GM18508 (cell line): ENCODE results near the gene FAM210B.
"Not testable (repeated sequence)": the region's sequence is repeated elsewhere in the genome, so short reads cannot be mapped to it uniquely, and the experiment has no call there.

Experiments used
- ATAC-seq: cut with Tn5 transposase; IDR thresholded peaks from one replicate; pipeline ENCODE4 v1.9.1; 2021; ENCODE audit warnings: moderate number of reproducible peaks; ENCODE audit not compliant: insufficient read depth, unreplicated experiment

Gene FAM210B, protein sequence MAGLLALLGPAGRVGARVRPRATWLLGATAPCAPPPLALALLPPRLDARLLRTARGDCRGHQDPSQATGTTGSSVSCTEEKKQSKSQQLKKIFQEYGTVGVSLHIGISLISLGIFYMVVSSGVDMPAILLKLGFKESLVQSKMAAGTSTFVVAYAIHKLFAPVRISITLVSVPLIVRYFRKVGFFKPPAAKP

GRCh38 chr20:56358600-56359211 lies at the start of gene FAM210B:
FAM210B (plus strand) TSS chr20:56358974; CDS start chr20:56359006, 32 bp downstream.
- no peak for ATAC-seq

DNA sequence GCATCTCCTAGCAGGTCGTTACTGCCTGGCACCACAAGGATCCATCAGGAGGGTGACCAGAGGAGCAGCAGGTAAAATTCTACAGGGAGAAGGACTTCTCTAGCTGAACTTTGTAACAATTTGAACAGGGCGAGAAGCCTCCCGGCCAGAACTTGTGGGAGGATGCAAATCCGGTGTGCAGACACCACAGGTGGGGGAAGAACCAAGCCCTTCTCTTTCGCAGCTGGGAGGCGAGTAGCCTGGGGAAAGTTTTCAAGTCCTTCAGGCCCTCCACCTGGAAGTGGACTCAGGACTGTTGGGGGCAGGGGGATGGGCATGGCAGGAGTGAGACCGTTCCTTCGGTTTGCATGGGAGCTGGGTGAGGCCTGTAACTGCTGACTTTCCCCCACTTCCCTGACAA lies 42.7 kb upstream of the FAM210B start:
- ATAC-seq = no peak

- ATAC-seq = no peak
Observed at GRCh38 chr20:56316483-56316882, 42.3 kb upstream of the FAM210B start.

DNA sequence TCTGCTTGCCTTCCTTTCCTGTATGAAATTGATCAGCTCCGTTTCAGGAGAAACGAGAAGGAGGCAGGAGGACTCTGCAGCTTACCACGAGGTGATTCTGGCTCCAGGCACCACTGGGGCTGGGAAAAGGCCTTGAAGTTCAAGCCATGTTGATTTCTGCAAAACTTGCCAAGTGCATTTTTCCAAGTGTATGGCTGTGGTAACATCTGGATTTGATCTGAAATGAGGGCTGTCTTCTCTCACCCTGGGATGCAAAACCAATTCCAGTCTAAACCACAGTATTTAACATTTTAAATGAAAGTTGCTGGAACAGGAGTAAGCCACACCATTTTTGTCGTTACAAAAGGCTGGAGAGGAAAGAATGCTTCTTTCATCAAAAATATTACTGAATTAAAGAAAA lies 36.1 kb upstream of the FAM210B start:
- ATAC-seq = no peak

DNA sequence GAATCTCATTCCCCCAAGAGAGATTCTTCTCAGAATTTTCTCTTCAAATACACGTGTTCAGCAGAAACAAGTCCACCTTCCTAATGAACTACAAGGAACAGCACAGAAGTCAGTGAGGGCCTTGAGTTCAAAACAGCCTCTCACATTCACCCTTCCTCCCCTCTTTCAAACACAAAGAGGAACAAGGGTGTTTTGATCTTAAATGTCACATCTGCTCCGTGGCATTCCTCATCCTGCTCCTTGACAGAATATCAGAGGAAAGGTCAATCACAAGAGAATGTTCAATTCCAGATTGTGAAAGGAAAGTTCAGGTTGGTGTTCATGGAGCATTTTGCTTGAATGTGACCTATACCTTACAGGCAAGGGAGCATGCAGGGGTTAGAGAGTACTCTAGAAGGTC lies 35.6 kb upstream of the FAM210B start:
- ATAC-seq = no peak

- ATAC-seq = no peak
Observed at GRCh38 chr20:56323656-56324055, 35.1 kb upstream of the FAM210B start.

DNA sequence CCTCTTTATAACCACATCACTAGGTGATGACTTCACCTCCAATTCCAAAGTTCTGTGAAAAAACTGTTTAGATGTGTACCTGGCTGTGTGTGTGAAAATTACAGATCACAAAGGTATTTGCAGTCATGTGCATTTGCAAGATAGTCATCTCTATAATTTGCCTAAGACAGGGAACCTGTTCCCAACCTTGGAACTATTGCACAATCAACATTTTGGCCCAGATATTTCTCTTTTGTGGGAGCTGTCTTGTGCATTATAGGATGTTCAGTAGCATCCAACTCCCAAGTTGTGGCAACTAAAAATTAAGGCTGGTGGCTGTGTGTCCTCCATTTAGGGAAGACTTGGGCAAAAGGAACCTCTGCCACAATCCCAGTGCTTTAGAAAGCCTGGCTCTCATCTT lies 34.0 kb upstream of the FAM210B start:
- no peak for ATAC-seq

- no peak for ATAC-seq
Observed at GRCh38 chr20:56328861-56329260, 29.9 kb upstream of the FAM210B start.

- not testable (repeated sequence) for ATAC-seq
Observed at GRCh38 chr20:56336709-56337108, 22.1 kb upstream of the FAM210B start.

DNA sequence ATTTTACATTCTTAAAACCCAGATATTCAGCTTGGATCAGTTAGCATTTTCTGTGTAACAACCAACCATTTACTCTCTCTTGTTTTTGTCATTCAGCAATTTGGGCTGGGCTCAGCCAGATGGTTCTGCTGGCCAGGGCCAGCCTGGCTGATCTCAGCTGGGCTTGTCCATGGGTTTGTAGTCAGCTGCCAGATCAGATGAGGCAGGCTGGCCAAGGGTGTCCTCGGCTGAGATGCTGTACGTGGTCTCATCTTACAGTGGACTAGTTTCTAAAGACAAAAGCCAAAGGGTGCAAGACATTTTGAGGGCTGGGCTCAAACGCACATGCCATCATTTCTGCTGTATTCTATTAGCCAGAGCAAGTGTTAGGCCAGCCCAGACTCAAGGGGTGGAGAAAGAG lies 16.0 kb upstream of the FAM210B start:
- no peak for ATAC-seq

- no peak for ATAC-seq
Observed at GRCh38 chr20:56343861-56344381, 14.9 kb upstream of the FAM210B start.

GRCh38 chr20:56345911-56346310 lies 12.9 kb upstream of the FAM210B start:
- no peak for ATAC-seq

DNA sequence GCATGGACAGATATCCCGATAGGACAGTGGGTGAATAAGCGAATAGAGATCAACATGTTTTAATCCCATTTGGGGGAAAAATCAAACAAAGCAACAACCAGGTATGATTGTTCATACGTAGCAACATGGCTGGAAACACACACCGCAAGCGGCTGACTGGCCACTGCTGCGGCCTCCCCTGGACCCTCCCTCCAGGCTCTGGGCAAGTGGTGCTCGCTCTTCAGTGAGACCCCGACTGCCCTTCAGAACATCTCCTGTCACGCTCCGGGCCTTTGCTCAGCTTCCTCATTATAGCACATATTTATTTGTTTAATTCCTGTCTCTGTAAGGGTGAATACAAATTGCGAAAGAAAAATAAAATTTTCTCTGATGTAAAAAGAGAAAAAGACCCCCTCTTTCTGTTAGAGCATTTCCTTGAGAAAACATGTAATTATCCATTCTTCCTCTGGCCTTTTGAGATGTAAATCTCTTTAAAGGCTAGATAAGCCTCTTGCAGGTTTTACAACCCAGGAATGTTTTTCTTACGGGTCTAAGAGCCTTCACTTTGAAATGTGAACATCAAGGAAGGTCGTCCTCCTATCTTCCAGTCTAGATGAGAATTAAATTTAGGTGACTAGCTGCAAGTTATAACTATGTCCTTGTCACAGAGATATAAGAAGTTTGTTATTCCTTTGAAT lies 11.0 kb upstream of the FAM210B start:
- ATAC-seq = no peak

GRCh38 chr20:56348305-56348693 lies 10.5 kb upstream of the FAM210B start:
- ATAC-seq = no peak

DNA sequence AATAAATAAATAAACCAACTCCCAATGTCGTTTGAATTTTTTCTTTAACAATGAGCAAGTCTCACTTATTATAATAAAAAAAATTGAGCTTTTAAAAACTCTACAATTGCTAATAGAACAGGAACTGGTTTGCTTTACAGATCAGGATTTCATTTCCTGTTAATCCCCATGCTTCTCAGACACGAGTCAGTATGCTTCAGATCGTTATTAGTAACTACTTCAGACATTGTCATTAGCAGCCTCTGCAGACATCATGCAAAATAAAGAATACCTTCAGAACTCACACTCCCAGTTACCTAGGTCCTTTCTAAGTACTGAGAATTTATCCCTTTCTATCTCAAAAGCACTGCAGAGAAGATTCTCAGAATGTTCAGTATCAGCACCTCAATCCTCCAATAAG lies 10.0 kb upstream of the FAM210B start:
- no peak for ATAC-seq

DNA sequence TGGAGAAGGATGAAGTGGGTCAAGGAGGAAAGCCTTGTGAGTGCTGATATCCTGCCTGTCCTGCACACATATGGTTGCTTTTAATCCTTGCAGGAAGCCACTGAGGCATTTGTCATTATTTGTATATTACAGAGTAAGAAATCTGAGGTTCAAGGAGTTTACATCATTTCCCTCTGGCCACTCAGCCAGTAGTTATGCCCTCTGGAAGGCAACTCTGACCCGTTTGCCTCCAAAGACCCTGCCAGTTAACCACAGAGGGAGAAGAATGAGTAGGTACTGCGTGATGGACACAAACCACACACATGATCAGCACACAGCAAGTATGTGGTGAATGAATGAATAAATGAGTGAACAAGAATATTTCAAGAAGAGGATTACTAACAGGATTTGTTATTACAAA lies 7.9 kb upstream of the FAM210B start:
- no peak for ATAC-seq

GRCh38 chr20:56352345-56353055 lies 6.3 kb upstream of the FAM210B start:
- no peak for ATAC-seq

- no peak for ATAC-seq
Observed at GRCh38 chr20:56353356-56353755, 5.4 kb upstream of the FAM210B start.

- ATAC-seq = no peak
Observed at GRCh38 chr20:56358070-56358469, 704 bp upstream of the FAM210B start.

DNA sequence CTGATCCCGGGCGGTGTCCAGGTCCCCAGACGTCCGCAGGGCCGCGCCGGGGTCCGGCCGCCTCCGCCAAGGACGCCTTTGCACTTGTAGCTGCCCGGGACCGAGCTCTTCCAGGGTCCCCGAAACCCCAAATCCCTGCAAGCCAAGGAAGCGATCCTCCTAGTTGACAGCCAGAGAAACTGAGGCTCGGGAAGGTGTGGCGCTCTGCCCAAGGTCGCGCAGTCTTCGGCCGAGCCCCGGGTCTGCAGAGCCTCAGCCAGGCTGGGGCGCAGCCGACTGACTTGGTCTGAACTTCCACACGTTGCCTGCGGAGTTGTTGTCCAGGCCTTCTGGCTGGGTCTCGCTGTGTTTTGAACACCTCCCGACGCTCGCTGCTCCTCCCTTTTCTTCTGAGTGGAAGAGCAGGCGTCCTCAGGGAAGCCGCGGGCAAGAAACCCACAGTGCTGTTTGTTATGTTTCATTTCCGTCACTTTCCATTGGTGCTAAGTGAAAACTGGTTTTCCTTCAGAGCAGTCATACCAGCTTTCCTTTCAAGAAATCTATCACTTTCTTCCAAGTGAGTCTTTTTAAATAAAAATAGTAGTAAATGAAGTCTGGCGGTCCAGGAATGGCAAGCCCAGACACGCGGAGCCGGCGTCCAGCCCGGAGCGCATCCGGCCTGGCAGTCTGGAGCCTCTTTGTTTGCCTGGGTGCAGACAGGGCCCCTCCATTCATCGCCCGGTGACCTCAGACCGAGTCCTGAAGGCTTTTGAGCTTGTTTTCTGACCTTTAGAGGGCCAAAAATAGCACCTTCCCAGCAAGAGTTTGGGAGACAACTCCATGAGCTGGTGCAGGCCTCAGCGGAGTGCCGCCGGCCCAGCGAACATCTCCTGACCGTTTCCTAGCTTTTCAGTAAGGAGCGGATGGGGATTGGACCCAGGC lies 698 bp downstream of the FAM210B start:
- ATAC-seq = no peak
